Stimulated activated naive CD8-positive, alpha-beta T cell treated with anti-CD3 and anti-CD28 coated beads, Interleukin-15, amount 100 ng/mL, for 72 hours (primary cell): ENCODE results near the gene IFNK.
A peak's percentile ranks its signal among the peaks of the same experiment; 100 is the strongest.

ENCODE experiments used
- ATAC-seq: fragments of 150-1000 bp; cut with Tn5 transposase; 2 replicates; pipeline ENCODE4 v1.10.0; 2021; ENCODE audit warnings: mild to moderate bottlenecking, moderate library complexity
- DNase-seq, 2 donors: peaks; one replicate each; pipeline ENCODE4 v3.0.0; 2021 to 2022
- H3K27ac Mint-ChIP-seq, 2 donors: one replicate each; pipeline ENCODE4 v1.8.0; 2022; ENCODE audit warnings: mild to moderate bottlenecking in 2 of 2, mixed read lengths in 2 of 2, moderate library complexity in 2 of 2
- H3K27me3 Mint-ChIP-seq: one replicate; pipeline ENCODE4 v1.8.0; 2022; ENCODE audit warnings: mixed read lengths
- H3K4me1 Mint-ChIP-seq: one replicate; pipeline ENCODE4 v1.8.0; 2022; ENCODE audit warnings: mild to moderate bottlenecking, mixed read lengths
- H3K4me3 Mint-ChIP-seq, 2 donors: one replicate each; pipeline ENCODE4 v1.8.0; 2022; ENCODE audit warnings: mild to moderate bottlenecking in 2 of 2, mixed read lengths in 2 of 2, moderate library complexity in 1 of 2
- H3K9me3 Mint-ChIP-seq, 2 donors: one replicate each; pipeline ENCODE4 v1.8.0; 2022; ENCODE audit warnings: mixed read lengths in 2 of 2

The IFNK gene

DNA sequence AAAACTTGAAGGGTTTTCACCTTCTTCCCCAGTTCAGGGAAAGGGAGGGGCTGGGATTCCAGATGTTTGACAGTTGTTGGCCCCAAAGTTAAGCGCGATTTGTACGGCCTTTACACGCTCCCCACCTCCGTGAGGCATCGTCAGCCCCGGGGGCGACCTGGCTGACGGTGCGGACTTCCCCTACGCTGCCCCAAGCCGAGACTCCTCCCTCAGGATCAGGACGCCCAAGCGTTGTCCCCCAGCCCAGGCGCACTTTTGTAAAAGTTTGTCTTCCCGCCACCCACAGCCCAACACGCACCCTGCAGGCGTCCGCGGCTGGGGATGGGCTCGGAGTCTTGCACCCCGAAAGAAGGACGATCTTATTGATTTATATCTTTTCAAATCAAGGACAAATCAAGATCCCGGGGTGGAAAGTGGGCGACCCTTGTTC, 4.8 kb downstream of the IFNK start:
- peak overlapping the region; percentile 89 to 91 for H3K4me3 Mint-ChIP-seq
- H3K27me3 Mint-ChIP-seq, result peaks cover 28% of the 10 kb centered on the region
- peaks cover 19% of the 10 kb centered on the region for H3K4me1 Mint-ChIP-seq
- peak; percentile 45 to 65 for DNase-seq
- peak; percentile 70 for ATAC-seq
- no peaks in the 10 kb centered on the region for H3K9me3 Mint-ChIP-seq
- H3K27ac Mint-ChIP-seq, result peak overlapping the region; percentile 77 to 82

DNA sequence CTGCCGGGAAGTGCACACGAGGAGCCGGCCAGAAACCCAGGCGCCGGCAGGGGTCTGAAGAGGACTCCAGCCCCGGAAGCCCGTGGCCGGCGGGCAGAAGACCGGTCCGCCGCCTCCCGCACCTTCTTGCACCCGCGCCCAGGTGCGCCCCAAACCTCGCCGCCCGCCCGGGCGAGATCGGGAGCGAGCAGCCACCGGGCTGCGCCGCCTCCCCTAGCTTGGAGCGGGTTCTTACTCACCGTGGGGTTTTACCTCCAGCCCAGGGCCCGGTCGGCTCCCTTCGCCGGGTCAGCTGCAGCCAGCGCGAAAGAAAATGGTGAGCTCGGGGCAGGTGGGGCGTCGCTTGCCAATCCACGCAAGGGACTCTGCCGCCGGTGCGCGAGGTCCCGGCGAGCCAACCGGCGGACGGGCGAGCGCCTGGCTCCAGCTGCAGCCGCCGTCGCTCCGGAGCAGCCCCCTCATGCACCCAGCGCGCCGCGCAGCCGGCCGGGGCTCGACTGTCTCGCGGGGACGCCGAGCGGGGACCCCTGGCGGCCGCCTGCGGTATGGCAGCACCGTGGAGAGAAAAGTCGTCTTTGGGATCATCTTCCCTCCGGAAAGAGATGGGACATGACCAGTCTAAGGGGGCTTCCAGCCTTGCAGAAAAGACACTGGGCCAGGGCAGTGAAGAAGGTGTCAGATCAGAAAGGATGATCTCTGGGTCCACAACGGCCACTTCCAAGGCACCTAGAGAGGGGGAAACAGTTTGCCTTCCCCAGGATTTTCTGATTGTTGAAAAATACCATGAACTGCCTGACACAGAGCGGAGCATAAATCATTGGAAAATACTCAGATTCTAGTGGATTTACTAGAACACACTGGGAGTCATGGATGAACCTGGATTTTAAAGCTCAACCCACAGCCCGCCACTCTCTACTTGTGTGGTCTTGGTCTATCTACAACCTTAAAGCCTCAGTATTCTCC, 5.5 kb downstream of the IFNK start, which contains the start of gene MOB3B:
TSS of gene MOB3B (minus strand) at position 499 of the 963 bp plus-strand sequence. CDS start 74,264 bp downstream, outside the sequence.
- H3K27ac Mint-ChIP-seq, result peak within 1 kb of the TSS; percentile 77 to 82
- ATAC-seq, result peak; percentile 89
- H3K4me1 Mint-ChIP-seq, result peaks cover 19% of the 10 kb centered on the region
- H3K27me3 Mint-ChIP-seq, result peaks cover 28% of the 10 kb centered on the region
- peak within 1 kb of the TSS; percentile 89 to 91 for H3K4me3 Mint-ChIP-seq
- no peaks in the 10 kb centered on the region for H3K9me3 Mint-ChIP-seq
- DNase-seq, result peak; percentile 79 to 80

DNA sequence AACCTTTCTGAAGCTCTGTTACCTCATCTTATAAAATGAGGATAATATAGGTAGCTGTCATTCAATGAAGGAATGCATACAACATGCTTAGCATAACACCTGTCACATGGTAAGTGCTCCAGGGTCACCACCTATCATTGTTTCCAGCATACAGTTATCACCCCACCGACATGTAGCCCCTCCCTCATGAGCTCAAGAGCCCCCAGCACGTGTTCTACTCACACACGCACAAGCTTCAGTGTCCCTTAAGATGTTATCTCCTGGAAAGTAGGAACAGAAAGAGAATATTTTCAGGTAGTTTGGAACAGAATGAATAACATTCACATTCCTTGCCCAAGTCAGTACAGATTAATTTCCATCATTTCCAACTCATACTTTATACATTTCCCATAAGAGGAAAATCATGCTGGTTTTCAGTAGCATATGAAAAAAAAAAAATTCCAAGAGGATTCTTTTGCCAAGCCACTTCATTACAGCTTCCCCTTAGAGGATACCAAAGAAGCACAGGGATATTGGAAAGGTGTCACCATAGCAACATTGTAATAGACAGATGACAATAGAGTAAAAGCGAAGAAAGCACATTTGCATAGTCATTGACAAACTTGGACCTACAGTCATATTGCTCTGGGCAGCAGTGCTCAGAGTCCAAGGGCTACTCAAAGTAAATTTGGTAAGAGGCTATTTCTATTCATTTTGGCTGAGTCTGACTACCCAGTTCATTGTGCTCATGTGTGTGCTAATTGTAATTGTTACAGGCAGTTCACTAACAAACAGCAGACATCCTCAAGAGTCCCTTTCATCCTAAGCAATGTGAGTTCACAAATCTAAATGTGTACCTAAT, 7.0 kb downstream of the IFNK start:
- no peak for ATAC-seq

DNA sequence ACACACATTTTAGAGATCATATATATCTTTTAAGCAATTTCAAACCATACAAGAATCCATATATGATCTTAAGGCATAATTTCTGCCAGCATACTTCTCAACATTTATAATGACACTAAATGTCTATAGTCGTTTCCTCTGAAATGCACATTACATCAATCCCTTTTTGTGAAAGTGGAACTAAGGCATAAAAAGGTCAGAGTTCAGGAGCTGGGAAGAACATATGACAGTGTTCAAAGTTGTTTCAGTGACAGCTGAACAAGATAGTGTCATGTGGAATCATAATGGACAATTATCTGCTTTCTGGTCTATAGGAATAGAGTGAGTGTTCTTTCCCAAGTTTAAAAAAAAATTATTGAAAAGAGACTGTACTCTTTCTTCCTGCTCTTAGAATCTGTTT, 8.0 kb downstream of the IFNK start:
- no peak for DNase-seq
- Mint-ChIP-seq H3K4me1 (peaks cover 19% of the 10 kb centered on the region), H3K27me3 (peaks cover 14% of the 10 kb centered on the region), H3K4me3 (no peak overlapping the region), H3K9me3 (no peaks in the 10 kb centered on the region), H3K27ac (no peak overlapping the region)
- ATAC-seq, result no peak

More for the DNA sequence above, 7.0 kb downstream of the IFNK start:
- no peaks in the 10 kb centered on the region for H3K9me3 Mint-ChIP-seq
- H3K27me3 Mint-ChIP-seq, result peaks cover 23% of the 10 kb centered on the region
- no peak overlapping the region for H3K4me3 Mint-ChIP-seq
- DNase-seq, result no peak
- no peak overlapping the region for H3K27ac Mint-ChIP-seq
- H3K4me1 Mint-ChIP-seq, result peaks cover 19% of the 10 kb centered on the region

DNA sequence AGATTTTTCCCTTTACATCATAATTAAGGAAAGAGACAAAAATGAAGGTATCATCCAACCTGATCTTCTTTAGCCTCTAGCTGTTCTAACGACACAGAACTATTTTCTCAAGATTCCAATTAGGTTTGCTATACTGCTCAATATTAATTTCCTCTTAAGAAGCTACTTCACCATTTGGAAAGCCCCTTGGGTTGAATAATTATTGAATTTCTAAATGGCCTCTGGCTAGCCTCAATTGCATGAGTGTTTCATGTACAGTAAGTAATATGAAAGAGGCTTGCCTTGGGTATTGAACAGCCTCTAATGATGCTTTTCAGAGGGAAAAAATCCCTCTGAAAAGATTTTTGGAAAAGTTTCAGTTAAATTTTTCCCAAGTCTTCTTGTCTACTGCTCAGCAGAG, 9.2 kb downstream of the IFNK start:
- DNase-seq (no peak), ATAC-seq (no peak)
- no peak overlapping the region for H3K27ac Mint-ChIP-seq

DNA sequence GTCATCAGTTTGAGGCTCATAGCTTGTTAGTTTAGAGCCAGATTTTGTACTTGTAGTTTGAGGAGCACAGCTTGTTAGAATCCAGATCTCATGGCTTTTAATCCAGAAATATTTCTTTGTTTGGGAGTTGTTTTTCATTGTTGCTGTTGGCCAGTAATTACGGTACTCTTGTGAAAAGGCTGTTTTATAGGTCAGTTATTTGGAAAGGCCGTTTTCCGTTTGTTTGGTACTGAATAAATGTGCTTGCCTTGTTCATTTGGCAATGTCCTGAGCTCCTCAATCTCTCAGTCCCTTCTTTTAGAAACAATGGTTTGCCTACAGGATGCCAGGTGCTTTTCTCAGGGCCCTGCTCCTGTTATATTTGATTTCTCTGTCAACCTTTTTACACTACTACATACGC, 10.0 kb downstream of the IFNK start:
- no peak for ATAC-seq
- no peak overlapping the region for H3K27ac Mint-ChIP-seq
- no peaks in the 10 kb centered on the region for H3K27me3 Mint-ChIP-seq

More for the DNA sequence above, 9.2 kb downstream of the IFNK start:
- H3K9me3 Mint-ChIP-seq, result no peaks in the 10 kb centered on the region
- peaks cover 1% of the 10 kb centered on the region for H3K27me3 Mint-ChIP-seq
- H3K4me1 Mint-ChIP-seq, result peaks cover 13% of the 10 kb centered on the region
- H3K4me3 Mint-ChIP-seq, result no peak overlapping the region

DNA sequence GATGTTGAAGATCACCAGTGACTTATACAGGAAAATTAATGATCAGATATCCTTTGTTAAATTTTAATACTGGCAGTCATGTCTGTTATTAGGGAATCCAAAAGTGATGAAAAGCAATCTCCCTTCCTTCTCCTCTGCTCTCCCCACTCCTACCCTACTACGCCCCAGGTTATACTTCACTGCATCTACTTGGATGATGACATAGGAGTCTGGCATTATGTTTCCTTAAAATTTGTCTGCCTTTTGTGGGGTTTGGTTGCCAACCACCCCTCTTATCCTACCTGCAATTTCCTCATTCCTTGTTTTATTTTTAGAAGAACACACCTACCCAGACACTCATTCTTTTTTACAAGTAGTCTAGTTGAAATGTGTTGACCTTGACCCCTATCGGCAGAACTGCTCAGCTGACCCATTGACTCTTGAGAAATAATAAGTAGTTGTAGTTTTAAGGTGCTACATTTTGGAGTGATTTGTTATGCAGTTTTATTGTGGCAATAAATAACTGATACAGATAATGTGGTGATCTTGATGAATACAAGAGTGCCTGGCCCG, 10.6 kb downstream of the IFNK start:
- no peak for DNase-seq
- no peak overlapping the region for H3K27ac Mint-ChIP-seq
- no peaks in the 10 kb centered on the region for H3K9me3 Mint-ChIP-seq
- no peak overlapping the region for H3K4me3 Mint-ChIP-seq
- ATAC-seq, result no peak
- no peaks in the 10 kb centered on the region for H3K27me3 Mint-ChIP-seq
- peaks cover 3% of the 10 kb centered on the region for H3K4me1 Mint-ChIP-seq

More for the DNA sequence above, 10.0 kb downstream of the IFNK start:
- Mint-ChIP-seq H3K4me3 (no peak overlapping the region), H3K9me3 (no peaks in the 10 kb centered on the region), H3K4me1 (peaks cover 6% of the 10 kb centered on the region)
- no peak for DNase-seq

DNA sequence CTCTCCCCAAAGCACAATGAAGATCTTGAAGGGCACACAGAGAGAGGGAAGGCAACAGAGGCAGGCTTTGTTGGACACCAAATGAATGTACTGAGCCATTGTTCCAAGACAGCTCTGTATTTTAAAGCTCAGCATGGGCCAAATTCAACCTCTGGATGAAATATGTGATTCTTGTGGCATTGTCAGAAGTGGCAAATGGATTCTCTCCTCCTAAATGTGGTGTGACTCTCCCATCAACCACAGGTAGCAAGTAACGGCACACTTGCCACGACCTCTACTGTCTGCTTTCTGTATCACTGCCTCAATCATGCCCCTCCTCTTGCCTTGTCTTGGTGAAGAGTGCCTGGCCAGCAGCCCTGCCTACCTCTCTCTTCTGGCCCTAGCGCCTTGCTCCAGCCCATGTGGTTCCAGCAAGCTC, 11.6 kb downstream of the IFNK start:
- Mint-ChIP-seq H3K4me1 (no peaks in the 10 kb centered on the region), H3K9me3 (no peaks in the 10 kb centered on the region), H3K27ac (no peak overlapping the region), H3K4me3 (no peak overlapping the region), H3K27me3 (no peaks in the 10 kb centered on the region)
- ATAC-seq (no peak), DNase-seq (no peak)

DNA sequence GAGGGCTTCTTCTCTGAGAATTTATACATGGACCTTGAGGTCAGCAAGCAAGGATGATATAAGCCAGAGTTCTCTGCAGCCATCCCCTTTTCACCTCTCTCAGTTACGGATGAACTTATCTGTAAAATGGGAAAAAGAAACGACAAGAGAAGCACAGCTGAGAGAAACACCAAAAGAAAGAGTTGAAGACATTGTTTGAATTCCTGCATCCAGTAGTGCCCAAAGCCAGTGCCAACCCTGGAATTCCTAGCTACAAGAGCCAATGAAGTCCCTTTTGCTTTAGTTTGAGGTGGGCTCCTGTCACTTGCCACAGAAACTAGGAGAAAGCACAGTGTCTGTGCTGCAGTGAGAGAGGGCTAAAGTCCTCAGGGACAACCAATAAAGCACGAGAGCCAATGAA, 12.1 kb downstream of the IFNK start:
- H3K9me3 Mint-ChIP-seq, result no peaks in the 10 kb centered on the region
- no peaks in the 10 kb centered on the region for H3K4me1 Mint-ChIP-seq
- H3K27ac Mint-ChIP-seq, result no peak overlapping the region
- no peak for DNase-seq
- no peak overlapping the region for H3K4me3 Mint-ChIP-seq
- H3K27me3 Mint-ChIP-seq, result no peaks in the 10 kb centered on the region
- ATAC-seq, result no peak

DNA sequence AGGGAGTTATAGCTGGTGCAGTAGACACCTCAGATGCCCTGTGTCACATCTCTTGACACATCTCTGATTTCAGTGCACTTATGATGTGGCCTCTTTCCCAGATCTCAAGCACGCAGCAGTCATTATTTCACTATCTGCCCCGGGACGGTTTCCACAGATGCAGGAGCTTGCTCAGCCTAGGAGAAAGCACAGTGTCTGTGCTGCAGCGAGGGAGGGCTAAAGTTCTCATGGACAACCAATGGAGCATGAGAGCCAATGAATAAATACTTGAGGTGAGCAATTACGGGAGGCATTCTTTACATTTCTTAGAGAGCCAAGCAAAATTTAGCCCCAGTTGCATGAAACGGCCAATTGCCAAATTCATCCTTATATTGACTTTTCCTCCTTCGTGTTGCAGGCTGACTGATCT, 12.9 kb downstream of the IFNK start:
- no peaks in the 10 kb centered on the region for H3K9me3 Mint-ChIP-seq
- H3K4me3 Mint-ChIP-seq, result no peak overlapping the region
- no peak overlapping the region for H3K27ac Mint-ChIP-seq
- no peaks in the 10 kb centered on the region for H3K27me3 Mint-ChIP-seq
- DNase-seq (no peak), ATAC-seq (no peak)
- no peaks in the 10 kb centered on the region for H3K4me1 Mint-ChIP-seq

DNA sequence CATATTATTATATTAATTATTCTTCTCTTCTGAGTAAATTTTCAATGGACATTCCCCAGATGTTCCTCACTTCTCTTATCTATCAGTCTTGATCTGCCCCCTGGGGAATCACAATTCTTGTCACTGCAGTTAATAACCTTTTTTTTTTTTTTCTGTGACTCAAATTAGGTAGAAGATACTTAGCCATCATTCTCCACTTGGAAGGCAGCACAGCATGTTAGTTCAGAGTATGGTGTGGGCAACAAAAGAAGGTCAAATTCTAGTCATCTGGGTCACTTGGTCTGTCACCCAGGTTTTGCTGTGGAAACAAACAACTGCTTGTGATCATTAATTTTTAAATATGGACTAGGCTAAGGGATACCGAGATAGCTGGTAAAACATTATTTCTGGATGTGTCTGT, 13.7 kb downstream of the IFNK start:
- Mint-ChIP-seq H3K9me3 (no peaks in the 10 kb centered on the region), H3K4me1 (no peaks in the 10 kb centered on the region), H3K27me3 (no peaks in the 10 kb centered on the region), H3K27ac (no peak overlapping the region), H3K4me3 (no peak overlapping the region)
- no peak for DNase-seq
- no peak for ATAC-seq

DNA sequence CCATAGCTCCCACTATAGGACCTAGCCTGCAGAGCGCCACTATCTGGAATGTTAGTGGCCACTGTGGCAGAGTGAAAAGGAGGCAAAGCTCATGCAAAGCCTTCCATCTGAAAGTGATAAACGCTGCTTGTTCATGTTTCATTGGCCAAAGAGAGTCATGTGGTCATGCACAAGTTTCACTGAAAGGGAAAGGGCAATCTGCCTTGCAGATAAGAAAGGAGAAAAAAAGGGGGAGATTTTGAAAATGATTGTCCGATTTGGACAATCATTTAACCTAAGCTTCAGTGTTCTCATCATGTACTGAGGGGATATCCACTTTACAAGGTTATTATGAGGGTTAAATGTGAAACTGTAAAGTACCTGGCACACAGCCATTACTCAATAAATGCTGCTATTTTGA, 14.6 kb downstream of the IFNK start:
- no peak overlapping the region for H3K4me3 Mint-ChIP-seq
- no peak for ATAC-seq

DNA sequence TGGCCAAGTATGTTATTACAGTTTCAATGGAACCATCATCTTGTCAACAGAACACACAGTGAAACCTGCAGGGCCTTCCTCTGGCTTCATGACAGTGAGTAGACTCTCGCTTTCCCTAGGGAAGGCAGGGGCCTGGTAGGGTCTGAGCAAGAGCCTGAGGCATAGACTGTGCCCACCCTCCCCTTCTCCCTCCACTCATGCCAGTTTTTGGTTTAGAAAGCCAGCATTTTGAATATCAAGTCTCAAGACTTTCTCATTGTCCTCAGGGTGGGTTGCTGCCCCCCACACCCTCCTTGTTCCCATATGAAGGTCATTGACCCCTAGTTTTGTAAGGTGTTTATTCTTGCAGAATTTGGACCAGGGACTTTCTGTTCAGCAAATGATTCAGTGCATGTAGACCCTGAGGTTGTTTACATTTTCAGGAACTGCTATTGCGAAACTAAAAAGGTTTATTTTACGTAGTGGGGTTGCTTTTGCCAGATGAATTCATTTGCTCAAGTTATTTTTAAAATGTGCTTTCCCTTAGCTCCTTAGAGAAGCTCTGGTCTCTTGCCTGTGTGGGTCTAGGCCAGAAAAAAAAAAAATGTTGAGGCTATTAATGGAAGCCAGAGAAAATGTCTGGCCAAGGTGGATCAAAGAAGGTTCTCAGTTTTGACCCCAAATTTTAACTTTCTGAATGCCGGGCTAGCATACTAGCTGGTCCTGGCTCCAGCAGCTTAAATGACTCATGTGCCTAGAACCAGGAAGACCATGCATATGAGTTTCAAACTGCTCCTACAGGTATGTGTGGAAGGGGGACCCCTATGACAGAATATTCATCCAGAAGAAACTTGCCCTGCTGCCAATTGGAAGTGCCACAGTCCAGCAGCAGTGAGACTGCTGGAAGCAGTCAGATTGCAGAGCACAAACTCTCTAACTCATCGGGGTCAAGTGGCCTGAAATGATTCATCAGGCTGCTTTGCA, 15.7 kb downstream of the IFNK start:
- H3K4me1 Mint-ChIP-seq, result no peaks in the 10 kb centered on the region
- H3K9me3 Mint-ChIP-seq, result no peaks in the 10 kb centered on the region
- H3K27ac Mint-ChIP-seq, result no peak overlapping the region
- no peak for ATAC-seq
- no peaks in the 10 kb centered on the region for H3K27me3 Mint-ChIP-seq
- H3K4me3 Mint-ChIP-seq, result no peak overlapping the region
- no peak for DNase-seq

More for the DNA sequence above, 14.6 kb downstream of the IFNK start:
- DNase-seq, result no peak
- H3K27ac Mint-ChIP-seq, result peak overlapping the region in 1 of 2 donors; percentile 74
- H3K4me1 Mint-ChIP-seq, result no peaks in the 10 kb centered on the region
- H3K9me3 Mint-ChIP-seq, result no peaks in the 10 kb centered on the region
- no peaks in the 10 kb centered on the region for H3K27me3 Mint-ChIP-seq

DNA sequence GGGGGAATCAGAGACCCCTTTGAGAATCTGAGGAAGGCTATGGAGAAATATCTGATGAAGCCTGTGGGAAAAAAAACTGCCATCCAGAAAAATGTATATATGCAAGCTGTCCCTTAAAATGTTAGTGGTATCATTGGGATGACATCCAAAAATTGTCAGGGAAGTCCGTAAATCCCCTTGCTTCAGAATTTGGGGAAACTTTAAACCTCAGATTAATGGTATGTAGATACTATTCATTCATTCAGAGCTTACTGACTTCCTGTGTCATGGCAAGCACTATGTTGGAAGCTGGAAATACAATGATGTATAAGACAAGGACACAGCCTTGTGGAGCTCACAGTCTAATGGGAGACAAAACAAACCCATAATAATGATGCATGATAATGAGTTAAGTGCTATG, 16.4 kb downstream of the IFNK start:
- ATAC-seq (no peak), DNase-seq (no peak)
- Mint-ChIP-seq H3K27me3 (no peaks in the 10 kb centered on the region), H3K27ac (peak overlapping the region in 1 of 2 donors; percentile 48), H3K9me3 (no peaks in the 10 kb centered on the region), H3K4me1 (no peaks in the 10 kb centered on the region), H3K4me3 (no peak overlapping the region)
